ENCODE measurements around the gene KRTAP2-3.

KRTAP2-3 gene

DNA sequence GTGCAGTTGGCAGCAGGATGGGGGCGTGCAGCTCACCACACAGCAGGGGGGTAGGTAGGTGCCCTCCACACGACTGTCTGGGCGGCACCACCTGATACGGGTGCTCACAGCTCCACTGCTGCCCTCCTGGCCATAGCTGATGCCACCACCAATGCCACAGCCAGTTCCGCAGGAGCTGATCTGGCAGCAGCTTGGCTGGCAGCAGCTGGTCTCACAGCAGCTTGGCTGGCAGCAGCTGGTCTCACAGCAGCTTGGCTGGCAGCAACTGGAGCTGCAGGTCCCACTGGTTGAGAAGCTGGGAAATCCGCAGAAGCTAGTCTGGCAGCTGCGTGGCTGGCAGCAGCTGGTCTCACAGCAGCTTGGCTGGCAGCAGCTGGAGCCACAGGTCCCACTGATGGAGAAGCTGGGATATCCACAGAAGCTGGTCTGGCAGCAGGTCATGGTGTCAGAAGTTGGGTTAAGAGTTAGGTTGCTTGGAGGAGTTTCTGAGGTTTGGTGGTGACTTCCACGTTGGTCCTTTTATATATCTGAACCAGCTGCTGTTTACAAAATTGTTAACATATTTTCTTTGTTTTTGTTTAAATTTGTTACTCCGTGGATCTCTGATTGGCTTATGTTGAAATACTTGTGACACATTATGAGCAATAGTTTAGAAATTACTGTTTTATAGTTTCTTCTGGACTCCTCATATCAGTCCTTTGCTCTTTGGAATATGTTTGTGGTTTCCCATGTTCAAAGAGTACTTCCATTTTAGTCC is 33.0 kb downstream of the KRTAP2-3 start, which contains the start of gene KRTAP1-5:
Gene KRTAP1-5 (minus strand): TSS at position 494 of the 757 bp plus-strand sequence. CDS start 53 bp downstream, at position 441.
- DNase-seq: no peak

DNA sequence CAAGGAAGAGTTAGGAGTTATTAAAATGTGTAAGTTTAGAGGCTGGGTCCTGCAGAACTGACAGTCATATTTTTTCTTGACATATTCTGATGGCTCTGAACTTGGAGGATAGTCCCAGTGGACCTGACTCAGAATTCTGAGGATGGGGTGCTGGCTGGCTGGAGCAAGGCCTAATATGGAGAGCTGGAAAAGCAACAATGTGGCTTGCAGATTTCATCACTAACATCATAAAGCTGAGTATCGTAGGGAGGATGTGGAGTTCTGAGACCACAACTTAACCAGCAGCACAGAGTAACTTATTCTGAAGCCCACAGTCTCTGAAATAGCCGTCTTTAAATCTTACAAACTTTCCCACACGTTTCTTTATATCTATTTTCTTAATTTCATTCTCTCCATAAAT is 35.2 kb downstream of the KRTAP2-3 start:
- no peak for DNase-seq

DNA sequence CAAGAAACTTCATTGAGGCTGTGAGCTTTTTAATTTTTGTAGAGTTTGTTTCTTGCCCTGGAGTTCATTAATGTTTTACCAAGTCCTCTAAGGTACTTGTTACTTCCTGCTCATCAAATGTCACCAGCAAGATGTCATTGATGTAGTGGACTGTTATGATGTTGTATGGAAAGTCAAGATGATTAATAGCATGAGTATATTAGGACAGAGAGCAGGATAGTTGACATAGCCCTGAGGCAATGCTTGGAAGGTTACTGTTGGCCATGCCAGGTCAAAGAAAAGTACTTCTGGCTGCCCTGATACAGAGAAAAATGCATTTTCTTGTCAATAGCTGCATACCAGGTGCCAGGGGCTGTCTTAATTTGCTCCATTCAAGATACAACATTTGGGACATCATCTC is 39.6 kb downstream of the KRTAP2-3 start:
- no peak for DNase-seq

DNA sequence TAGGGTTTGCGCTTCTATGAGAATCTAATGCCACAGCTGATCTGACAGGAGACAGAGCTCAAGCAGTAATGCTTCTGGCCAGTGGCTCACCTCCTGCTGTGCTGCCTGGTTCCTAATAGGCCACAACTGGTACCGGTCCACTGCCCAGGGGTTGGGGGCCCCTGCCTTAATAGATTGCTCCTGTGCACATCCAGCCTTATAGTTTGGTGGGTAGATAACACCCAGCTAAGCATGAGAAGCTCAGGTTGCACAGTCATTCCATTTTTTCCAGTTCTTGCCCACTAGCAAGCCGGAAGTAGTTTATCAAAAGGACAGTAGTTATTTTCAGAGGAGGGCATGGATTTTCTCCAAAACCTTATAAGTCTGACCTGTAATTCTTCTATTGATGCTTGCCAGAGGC is 40.5 kb downstream of the KRTAP2-3 start:
- no peak for DNase-seq

DNA sequence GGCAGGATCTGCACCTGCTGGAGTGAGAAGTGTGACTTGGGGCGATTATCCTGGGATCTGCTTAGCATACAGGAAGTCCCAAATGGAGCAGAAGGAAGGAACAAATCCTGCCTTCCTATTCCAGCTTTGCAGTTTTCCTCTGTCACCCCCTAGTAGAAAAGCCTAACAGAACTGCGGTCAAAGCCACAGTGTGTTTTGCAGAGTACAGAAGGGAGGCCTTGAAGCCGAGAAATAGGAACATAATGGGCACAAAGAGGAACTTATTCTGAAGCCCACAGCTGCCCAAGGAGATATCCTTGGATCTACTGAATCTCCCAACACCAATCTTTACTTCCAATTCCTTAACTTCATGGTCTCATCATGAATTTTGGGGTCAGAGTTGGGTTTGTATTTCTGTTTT is 41.4 kb downstream of the KRTAP2-3 start:
- DNase-seq: no peak

DNA sequence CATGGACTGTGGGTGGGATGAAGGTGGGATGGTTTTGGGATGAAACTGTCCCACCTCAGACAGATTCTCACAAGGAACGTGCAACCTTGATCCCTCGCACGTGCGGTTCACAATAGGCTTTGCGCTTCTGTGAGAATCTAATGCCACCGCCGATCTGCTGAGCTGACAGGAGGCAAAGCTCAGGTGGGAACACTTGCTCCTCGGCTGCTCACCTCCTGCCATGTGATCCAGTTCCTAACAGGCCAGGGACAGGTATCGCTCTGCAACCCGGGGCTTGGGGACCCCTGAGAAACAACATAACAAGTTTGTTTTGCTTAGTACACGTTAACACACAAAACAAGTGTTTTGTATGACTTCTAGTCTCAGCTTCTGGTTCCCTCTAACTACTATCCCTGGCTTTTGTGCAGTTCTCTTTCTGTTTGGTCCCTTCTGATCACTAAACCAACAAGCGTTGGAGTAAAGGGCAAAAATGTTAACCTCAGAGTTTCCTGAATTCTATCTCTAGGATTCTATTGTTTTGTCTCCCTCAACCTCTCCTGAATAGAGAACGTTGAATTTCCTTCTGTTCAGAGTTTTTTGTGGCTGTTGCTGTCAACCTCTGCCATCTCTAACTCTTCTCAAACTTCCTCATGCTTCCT is 43.2 kb downstream of the KRTAP2-3 start:
- no peak for DNase-seq

DNA sequence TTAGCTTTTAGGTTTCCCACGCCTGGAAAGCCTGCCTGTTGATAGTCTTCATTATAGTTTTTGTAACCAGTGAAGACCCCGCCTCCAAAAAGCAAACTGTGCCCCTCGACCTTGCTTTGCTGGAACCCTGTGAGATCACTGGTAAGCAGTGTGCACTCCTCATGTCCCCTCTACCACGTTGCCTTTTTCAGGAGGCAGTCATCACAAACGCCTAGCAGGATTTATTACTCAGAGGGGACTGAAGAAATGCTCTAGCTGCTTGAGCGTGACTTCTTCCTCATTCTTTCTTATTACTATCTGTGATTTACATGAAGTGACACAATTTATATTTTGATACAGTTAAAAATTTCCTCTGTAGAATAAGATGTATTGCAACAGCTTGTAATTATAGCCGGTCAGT is 44.5 kb downstream of the KRTAP2-3 start:
- no peak for DNase-seq

DNA sequence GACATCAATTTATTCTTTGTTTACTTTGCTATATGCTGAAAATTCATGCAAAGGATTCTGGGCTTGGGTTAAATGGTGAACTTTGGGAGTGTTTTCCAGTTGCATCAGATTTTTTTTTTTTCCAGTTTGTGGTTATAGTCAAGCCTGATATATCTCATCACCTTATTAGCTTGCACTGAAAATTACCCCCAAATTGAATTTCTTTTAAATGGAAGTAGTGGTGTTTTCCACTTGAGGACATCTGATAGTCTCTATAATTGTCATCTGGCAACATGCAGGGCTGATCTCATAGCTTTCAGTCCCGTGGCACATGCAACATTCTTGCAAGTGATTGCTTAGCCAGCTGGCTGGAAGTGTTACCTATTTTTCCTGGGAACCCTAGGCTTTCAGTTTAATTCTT is 46.3 kb downstream of the KRTAP2-3 start:
- DNase-seq: no peak

DNA sequence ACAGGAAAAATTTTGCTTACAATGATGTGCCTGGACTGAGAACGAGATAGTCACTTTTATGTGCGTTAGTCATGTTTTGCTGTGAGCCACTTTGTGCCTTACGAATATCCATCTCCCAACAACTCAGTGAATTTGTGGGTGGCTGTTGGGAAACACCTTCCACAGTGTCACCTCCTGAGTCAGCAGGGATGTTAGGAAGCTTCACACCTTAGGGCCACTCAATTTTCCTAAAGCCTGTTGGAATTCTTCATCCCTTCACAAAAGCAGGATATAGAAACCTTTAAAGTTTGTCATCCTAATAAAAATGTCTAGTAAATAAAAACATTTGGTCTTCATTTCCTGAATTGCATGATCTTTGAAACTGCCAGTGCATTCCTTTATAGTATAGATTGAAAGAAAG is 46.7 kb downstream of the KRTAP2-3 start:
- DNase-seq: no peak

DNA sequence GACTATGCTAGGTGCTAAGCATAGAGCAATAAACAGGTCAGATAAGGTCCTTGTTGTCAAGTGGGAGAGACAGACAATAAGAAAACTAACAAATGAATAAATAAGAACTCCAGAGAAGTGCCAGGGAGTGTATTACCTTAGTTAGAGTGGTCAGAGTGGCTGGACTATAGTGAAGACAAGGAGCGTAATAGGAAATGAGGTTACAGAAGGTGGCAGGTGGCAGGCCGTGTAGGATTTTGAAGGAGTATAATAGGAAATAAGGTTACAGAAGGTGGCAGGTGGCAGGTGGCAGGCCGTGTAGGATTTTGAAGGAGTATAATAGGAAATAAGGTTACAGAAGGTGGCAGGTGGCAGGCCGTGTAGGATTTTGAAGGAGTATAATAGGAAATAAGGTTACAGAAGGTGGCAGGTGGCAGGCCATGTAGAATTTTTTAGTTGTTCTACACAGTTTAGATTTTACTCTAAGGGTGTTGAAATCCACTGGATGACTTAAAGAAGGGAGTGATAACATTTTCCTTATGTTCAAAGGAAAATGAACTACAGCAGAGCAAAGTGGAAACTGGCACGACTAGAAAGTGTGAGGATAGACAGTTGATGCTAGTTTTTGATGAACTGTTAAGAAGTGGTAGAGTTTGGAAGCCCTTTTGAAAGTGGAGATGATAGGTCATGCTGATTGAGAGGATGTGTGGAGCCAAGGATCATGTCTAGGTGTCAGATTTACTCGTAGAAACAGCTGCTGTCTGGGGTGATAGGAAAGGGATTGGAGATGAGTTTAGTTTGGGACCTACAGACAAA is 47.4 kb downstream of the KRTAP2-3 start:
- DNase-seq: no peak

DNA sequence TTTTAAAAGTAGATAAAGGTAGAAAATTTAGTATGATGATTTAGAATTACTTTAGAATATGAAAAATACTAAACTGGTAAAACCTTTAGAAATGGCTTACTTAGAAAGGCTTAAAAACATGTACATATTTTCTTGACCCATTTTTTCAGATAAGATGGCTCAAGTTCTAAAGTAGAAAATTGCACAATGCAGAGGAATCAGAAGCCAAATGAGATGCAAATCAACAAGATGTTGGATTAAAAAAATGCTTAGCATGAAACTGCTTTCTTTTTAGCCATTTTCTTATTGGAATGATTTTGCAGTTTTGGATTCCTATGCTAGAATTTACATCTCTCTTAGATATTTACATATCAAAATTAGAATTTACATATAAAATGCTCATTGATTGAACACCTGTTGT is 49.5 kb downstream of the KRTAP2-3 start:
- no peak for DNase-seq

DNA sequence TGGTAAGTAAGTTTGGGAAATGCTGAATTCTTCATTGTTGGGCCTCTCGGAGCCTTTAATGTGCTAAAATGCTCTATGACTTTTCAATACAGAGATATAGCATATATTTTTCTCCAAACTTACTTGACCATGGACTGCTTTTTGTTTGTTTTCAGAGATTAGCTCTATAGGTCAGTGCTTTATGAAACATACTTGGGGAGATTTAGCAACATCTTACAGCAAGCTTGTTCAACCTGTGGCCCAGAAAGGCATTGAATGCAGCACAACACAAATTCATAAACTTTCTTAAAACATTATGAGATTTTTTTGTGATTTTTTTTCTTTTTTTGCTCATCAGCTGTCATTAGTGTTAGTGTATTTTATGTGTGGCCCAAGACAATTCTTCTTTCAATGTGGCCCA is 50.0 kb downstream of the KRTAP2-3 start:
- DNase-seq: no peak

DNA sequence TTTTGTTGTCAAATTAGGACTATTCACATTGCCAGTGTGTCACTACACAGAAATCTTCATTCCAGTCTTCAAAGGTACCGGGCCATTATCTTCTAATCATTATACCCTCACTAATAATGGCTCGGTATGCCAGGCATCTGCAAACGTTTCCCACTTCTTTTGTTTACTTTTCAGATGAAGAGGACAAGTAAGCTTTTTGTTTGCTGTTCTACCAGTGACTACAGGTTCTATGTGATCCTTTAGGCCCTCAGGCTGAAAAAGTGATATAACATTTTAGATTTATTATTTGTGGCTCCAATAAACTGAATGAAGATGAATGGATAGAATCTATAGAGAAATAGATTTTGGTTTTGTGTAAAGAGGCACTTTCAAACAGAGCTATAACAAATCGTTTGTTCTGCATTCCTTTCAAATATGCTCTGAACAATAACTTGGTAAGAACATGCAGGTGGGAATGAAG is 50.6 kb downstream of the KRTAP2-3 start:
- no peak for DNase-seq

All from effector CD8-positive, alpha-beta T cell (primary cell).